Measurements from ENCODE around the gene PCMT1. TPM values are rescaled to one million over a fixed set of nuclear protein-coding genes. Genes with fewer than 3 reads are reported as not detected.

Gene PCMT1
- polyA plus RNA-seq, 2 of the 4 experiments (the other 2 are of a cell fraction): 92.4 to 99.3 TPM

DNA sequence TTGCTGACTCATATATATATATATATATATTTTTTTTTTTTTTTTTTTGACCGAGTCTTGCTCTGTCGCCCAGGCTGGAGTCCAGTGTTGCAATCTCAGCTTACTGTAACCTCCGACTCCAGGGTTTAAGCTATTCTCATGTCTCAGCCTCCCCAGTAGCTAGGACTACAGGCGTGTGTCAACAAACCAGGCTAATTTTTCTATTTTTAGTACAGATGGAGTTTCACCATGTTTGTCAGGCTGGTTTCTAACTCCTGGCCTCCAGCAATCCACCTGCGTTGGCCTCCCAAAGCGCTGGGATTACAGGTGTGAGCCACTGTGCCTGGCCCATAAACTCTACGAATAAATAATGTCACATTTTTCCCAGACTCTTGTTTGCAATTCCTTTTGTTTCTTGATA lies 109.8 kb downstream of the PCMT1 start:
- Histone ChIP-seq H3K27ac (peak overlapping the region; percentile 23 to 72; a peak in 5 of 6 replicates), H3K4me2 (peak overlapping the region; percentile 92), H3K4me3 (0 out of 3 replicates have a peak overlapping the region, but pooled peaks have one; percentile 15), H3K4me1 (peaks cover 74% of the 10 kb centered on the region), H3K9me3 (no peaks in the 10 kb centered on the region)
- FAIRE-seq: no peak
- WGBS (ENCODE audit: missing lambda C conversion rate): 20% methylated on average over 7 of the region's 7 CpGs
- DNase-seq (ENCODE audit: low read depth in 1 of 2, low spot score in 1 of 2): peak in 1 of 2 experiments; percentile 67
- CTCF ChIA-PET: no interaction called here
- no peak for ATAC-seq
- POLR2A ChIA-PET: no interaction called here
- no peak for TF ChIP-seq ZC3H11A (IDR thresholded peaks at IDR 0.05)
- TF ChIP-seq MYC (IDR thresholded peaks at IDR 0.05; ENCODE audit: borderline replicate concordance, low read length): no peak
- TF ChIP-seq POLR2A (IDR thresholded peaks at IDR 0.05; ENCODE audit: low read length): no peak
- TF ChIP-seq CEBPB (IDR thresholded peaks at IDR 0.05): peak; percentile 18 to 39; a peak in 1 of 4 replicates

DNA sequence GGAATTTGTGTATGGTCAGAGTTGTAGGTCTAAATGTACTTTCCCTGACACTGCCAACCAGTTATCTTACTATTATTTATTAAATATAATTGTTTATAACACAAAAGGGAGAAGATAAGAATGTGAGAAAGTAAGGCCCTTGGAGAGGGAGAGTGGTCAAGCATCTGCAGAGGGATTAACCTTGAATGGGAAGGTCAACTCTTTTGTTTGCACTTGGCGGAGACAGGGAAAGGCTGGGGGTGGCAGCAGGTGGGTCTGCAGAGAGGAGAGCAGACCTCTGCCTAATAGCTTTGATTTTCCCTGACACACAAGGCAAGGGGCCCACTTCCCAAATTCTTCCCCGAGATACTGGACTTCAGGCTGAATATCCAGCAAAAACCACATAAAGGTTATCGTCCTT lies 110.4 kb downstream of the PCMT1 start:
- FAIRE-seq: no peak

DNA sequence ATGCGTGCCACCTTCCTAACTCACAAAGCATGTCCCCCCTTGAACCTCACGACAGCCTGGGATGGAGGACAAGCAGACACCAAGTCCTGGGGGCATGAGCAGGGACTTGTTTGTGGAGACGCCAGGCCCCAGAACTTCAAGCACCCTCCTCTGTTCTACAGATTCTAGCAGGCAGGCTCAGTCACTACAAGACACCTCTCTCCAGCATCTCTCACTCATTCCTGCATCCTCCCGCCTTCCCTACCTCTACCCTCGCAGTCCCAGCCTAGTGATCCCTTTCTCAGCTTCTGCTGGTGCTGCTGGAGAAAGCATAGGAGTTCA lies 110.9 kb downstream of the PCMT1 start:
- TF ChIP-seq CHD2 (IDR thresholded peaks at IDR 0.05; ENCODE audit: low read length, partially characterized antibody): no peak
- TF ChIP-seq CBX2 (IDR thresholded peaks at IDR 0.05; ENCODE audit: borderline replicate concordance, low read depth): no peak
- no peak for TF ChIP-seq POLR2A (IDR thresholded peaks at IDR 0.05; ENCODE audit: low read length)
- no peak for TF ChIP-seq EP300 (IDR thresholded peaks at IDR 0.05)
- no peak for TF ChIP-seq MYC (IDR thresholded peaks at IDR 0.05; ENCODE audit: borderline replicate concordance, low read length)
- no peak for TF ChIP-seq KDM5A (IDR thresholded peaks at IDR 0.05)
- FAIRE-seq: no peak
- peak overlapping the region; percentile 92 for H3K4me2 ChIP-seq
- no peak for DNase-seq (ENCODE audit: low read depth in 1 of 2, low spot score in 1 of 2)
- H3K9me3 ChIP-seq: no peaks in the 10 kb centered on the region
- ChIA-PET POLR2A (no interaction called here), CTCF (interaction anchor here (2.5 kb wide), 1 partner anchor 20 kb away, joined by 10 read pairs; no protein-coding TSS in a partner anchor)
- peaks cover 74% of the 10 kb centered on the region for H3K4me1 ChIP-seq
- H3K4me3 ChIP-seq: no peak overlapping the region
- peak overlapping the region in 1 of 2 experiments; percentile 99; a peak in 3 of 6 replicates for H3K27ac ChIP-seq
- no peak for ATAC-seq
- WGBS (ENCODE audit: missing lambda C conversion rate): 79% methylated on average over 5 of the region's 5 CpGs

More for the DNA sequence above, 110.4 kb downstream of the PCMT1 start:
- Histone ChIP-seq H3K4me2 (peak overlapping the region; percentile 92), H3K4me1 (peaks cover 69% of the 10 kb centered on the region), H3K27ac (peak overlapping the region in 1 of 2 experiments; percentile 99; a peak in 4 of 6 replicates), H3K9me3 (no peaks in the 10 kb centered on the region), H3K4me3 (0 out of 3 replicates have a peak overlapping the region, but pooled peaks have one; percentile 15)
- CTCF ChIA-PET: interaction anchor here (2.5 kb wide), 1 partner anchor 19 kb away, joined by 10 read pairs; no protein-coding TSS in a partner anchor
- ATAC-seq: no peak
- WGBS (ENCODE audit: missing lambda C conversion rate): 86% methylated on average over 3 of the region's 3 CpGs
- POLR2A ChIA-PET: no interaction called here
- TF ChIP-seq NFE2L2 (conservative IDR thresholded peaks at IDR 0.05; ENCODE audit: low read length): no peak
- TF ChIP-seq RARB (CRISPR knock-in tag; IDR thresholded peaks at IDR 0.05): no peak
- no peak for TF ChIP-seq FOSB (CRISPR knock-in tag; IDR thresholded peaks at IDR 0.05)
- no peak for DNase-seq (ENCODE audit: low read depth in 1 of 2, low spot score in 1 of 2)

Other genes with a start within 250 kb of the PCMT1 start
- gene PPIL4, start 203.7 kb upstream of the PCMT1 start, polyA plus RNA-seq (2011; rRNA removed): 8.9 and 12.1 TPM in 2 replicates
- 16.5 to 18.2 TPM (median 17.2 TPM) in 3 replicates for gene PPIL4, start 203.7 kb upstream of the PCMT1 start, polyA plus RNA-seq (2017; fragmentation: RNase III; extraction: RNeasy Plus Mini Kit Qiagen cat#74134 plus additional on column Dnase treatment)
- 25.9 and 34.9 TPM in 2 replicates for gene GINM1, start 183.4 kb upstream of the PCMT1 start, polyA plus RNA-seq (2011; rRNA removed)
- gene GINM1, start 183.4 kb upstream of the PCMT1 start, polyA plus RNA-seq (2017; fragmentation: RNase III; extraction: RNeasy Plus Mini Kit Qiagen cat#74134 plus additional on column Dnase treatment): 23.1 to 24.2 TPM (median 24.0 TPM) in 3 replicates
- gene KATNA1, start 101.0 kb upstream of the PCMT1 start, polyA plus RNA-seq (2011; rRNA removed): 20.4 and 27.0 TPM in 2 replicates
- 8.8 to 9.4 TPM (median 9.3 TPM) in 3 replicates for gene KATNA1, start 101.0 kb upstream of the PCMT1 start, polyA plus RNA-seq (2017; fragmentation: RNase III; extraction: RNeasy Plus Mini Kit Qiagen cat#74134 plus additional on column Dnase treatment)
- 18.5 and 19.8 TPM in 2 replicates for gene LATS1, start 31.6 kb upstream of the PCMT1 start, polyA plus RNA-seq (2011; rRNA removed)
- gene LATS1, start 31.6 kb upstream of the PCMT1 start, polyA plus RNA-seq (2017; fragmentation: RNase III; extraction: RNeasy Plus Mini Kit Qiagen cat#74134 plus additional on column Dnase treatment): 6.1 to 6.6 TPM (median 6.2 TPM) in 3 replicates
- 40.3 and 49.5 TPM in 2 replicates for gene NUP43, start 3.2 kb upstream of the PCMT1 start, polyA plus RNA-seq (2011; rRNA removed)
- gene NUP43, start 3.2 kb upstream of the PCMT1 start, polyA plus RNA-seq (2017; fragmentation: RNase III; extraction: RNeasy Plus Mini Kit Qiagen cat#74134 plus additional on column Dnase treatment): 19.2 to 21.3 TPM (median 20.0 TPM) in 3 replicates
- gene LRP11, start 114.6 kb downstream of the PCMT1 start, polyA plus RNA-seq (2011; rRNA removed): 57.7 and 59.2 TPM in 2 replicates
- gene LRP11, start 114.6 kb downstream of the PCMT1 start, polyA plus RNA-seq (2017; fragmentation: RNase III; extraction: RNeasy Plus Mini Kit Qiagen cat#74134 plus additional on column Dnase treatment): 37.4 to 53.8 TPM (median 48.9 TPM) in 3 replicates
- 2.8 and 4.2 TPM in 2 replicates for gene RAET1E, start 148.4 kb downstream of the PCMT1 start, polyA plus RNA-seq (2011; rRNA removed)
- 3.3 to 5.4 TPM (median 4.5 TPM) in 3 replicates for gene RAET1E, start 148.4 kb downstream of the PCMT1 start, polyA plus RNA-seq (2017; fragmentation: RNase III; extraction: RNeasy Plus Mini Kit Qiagen cat#74134 plus additional on column Dnase treatment)
- gene RAET1G, start 173.4 kb downstream of the PCMT1 start, polyA plus RNA-seq (2011; rRNA removed): 10.1 and 14.6 TPM in 2 replicates
- 15.5 to 29.8 TPM (median 24.4 TPM) in 3 replicates for gene RAET1G, start 173.4 kb downstream of the PCMT1 start, polyA plus RNA-seq (2017; fragmentation: RNase III; extraction: RNeasy Plus Mini Kit Qiagen cat#74134 plus additional on column Dnase treatment)
- gene ULBP2, start 192.3 kb downstream of the PCMT1 start, polyA plus RNA-seq (2011; rRNA removed): 2.7 and 3.2 TPM in 2 replicates
- gene ULBP2, start 192.3 kb downstream of the PCMT1 start, polyA plus RNA-seq (2017; fragmentation: RNase III; extraction: RNeasy Plus Mini Kit Qiagen cat#74134 plus additional on column Dnase treatment): 4.2 to 5.0 TPM (median 4.5 TPM) in 3 replicates
- gene ULBP1, start 214.2 kb downstream of the PCMT1 start, polyA plus RNA-seq (2011; rRNA removed): 5.7 and 6.6 TPM in 2 replicates
- 0.89 to 1.2 TPM (median 1.1 TPM) in 3 replicates for gene ULBP1, start 214.2 kb downstream of the PCMT1 start, polyA plus RNA-seq (2017; fragmentation: RNase III; extraction: RNeasy Plus Mini Kit Qiagen cat#74134 plus additional on column Dnase treatment)